CD8-positive, alpha-beta memory T cell (primary cell): ENCODE data around the gene ADGRD2. TPM values are rescaled to one million over a fixed set of nuclear protein-coding genes. Genes with fewer than 3 reads are reported as not detected.

Source experiments
- CTCF ChIA-PET: fragments of 350-600 bp; sonication (Branson Sonifier 250); formaldehyde crosslinking; loops from one replicate; lab custom pipeline; 2021; ENCODE audit warnings: antibody characterized with exemption; lab: Charles Lee
- POLR2A ChIA-PET: fragments of 350-600 bp; sonication (Branson Sonifier 250); formaldehyde crosslinking; loops from one replicate; lab custom pipeline; 2021; ENCODE audit warnings: antibody characterized with exemption; lab: Charles Lee
- DNase-seq, 5 donors: peaks; one replicate each; pipeline versions ENCODE4 v3.0.0 to v3.0.0-alpha.2; 2020 to 2022; ENCODE audit warnings: mixed read lengths in 1 of 5
- H3K27ac ChIP-seq: one replicate; pipeline ENCODE4 v1.7.0; 2013; ENCODE audit warnings: low read depth, mild to moderate bottlenecking, low read length, moderate library complexity
- H3K27me3 ChIP-seq: 2 replicates; pipeline ENCODE4 v1.7.0; 2013; ENCODE audit warnings: low read length, mild to moderate bottlenecking; ENCODE audit not compliant: insufficient read depth, poor library complexity, severe bottlenecking
- H3K36me3 ChIP-seq: 2 replicates; pipeline ENCODE4 v1.7.0; 2013; ENCODE audit warnings: mild to moderate bottlenecking, low read length, moderate library complexity; ENCODE audit not compliant: insufficient read depth
- H3K4me1 ChIP-seq: 2 replicates; pipeline ENCODE4 v1.7.0; 2013; ENCODE audit warnings: mild to moderate bottlenecking, low read length, moderate library complexity; ENCODE audit not compliant: insufficient read depth
- H3K4me3 ChIP-seq: 2 replicates; pipeline ENCODE4 v1.7.0; 2013; ENCODE audit warnings: mild to moderate bottlenecking, low read length
- H3K9me3 ChIP-seq: 2 replicates; pipeline ENCODE4 v1.7.0; 2013; ENCODE audit warnings: mild to moderate bottlenecking, low read length
- H3K27ac Mint-ChIP-seq, 8 donors: one replicate each; pipeline ENCODE4 v1.8.0; 2020 to 2021; ENCODE audit warnings: mixed read lengths in 8 of 8, mild to moderate bottlenecking in 6 of 8, inconsistent platforms in 3 of 8, moderate library complexity in 3 of 8
- H3K27me3 Mint-ChIP-seq, 2 donors: one replicate each; pipeline ENCODE4 v1.8.0; 2020 to 2021; ENCODE audit warnings: mixed read lengths in 2 of 2, mild to moderate bottlenecking in 1 of 2, moderate library complexity in 1 of 2
- H3K36me3 Mint-ChIP-seq, 3 donors: one replicate each; pipeline ENCODE4 v1.8.0; 2020 to 2021; ENCODE audit warnings: mixed read lengths in 3 of 3, inconsistent platforms in 1 of 3, mild to moderate bottlenecking in 1 of 3
- H3K4me1 Mint-ChIP-seq, 3 donors: one replicate each; pipeline ENCODE4 v1.8.0; 2020 to 2021; ENCODE audit warnings: mixed read lengths in 3 of 3, inconsistent platforms in 1 of 3, mild to moderate bottlenecking in 1 of 3
- H3K4me3 Mint-ChIP-seq, 7 donors: one replicate each; pipeline ENCODE4 v1.8.0; 2020 to 2021; ENCODE audit warnings: mixed read lengths in 7 of 7, mild to moderate bottlenecking in 6 of 7, moderate library complexity in 4 of 7, inconsistent platforms in 2 of 7
- H3K9me3 Mint-ChIP-seq, 5 donors: one replicate each; pipeline ENCODE4 v1.8.0; 2020 to 2022; ENCODE audit warnings: mixed read lengths in 5 of 5, mild to moderate bottlenecking in 3 of 5, moderate library complexity in 2 of 5, inconsistent platforms in 1 of 5
- polyA plus RNA-seq: library from polyadenylated mRNA; unstranded; fragments of 300-500 nt; fragmentation: Illumina TruSeq; gene quantifications from one replicate; pipeline ENCODE4 v1.2.3, GENCODE V29; 2021
- total RNA-seq, 2 experiments: library from RNA; stranded (reverse); gene quantifications; one replicate each; pipeline ENCODE4 v1.2.3, GENCODE V29; 2021

Gene ADGRD2
- total and polyA plus RNA-seq, 3 experiments from 2014 or later, result not detected

DNA sequence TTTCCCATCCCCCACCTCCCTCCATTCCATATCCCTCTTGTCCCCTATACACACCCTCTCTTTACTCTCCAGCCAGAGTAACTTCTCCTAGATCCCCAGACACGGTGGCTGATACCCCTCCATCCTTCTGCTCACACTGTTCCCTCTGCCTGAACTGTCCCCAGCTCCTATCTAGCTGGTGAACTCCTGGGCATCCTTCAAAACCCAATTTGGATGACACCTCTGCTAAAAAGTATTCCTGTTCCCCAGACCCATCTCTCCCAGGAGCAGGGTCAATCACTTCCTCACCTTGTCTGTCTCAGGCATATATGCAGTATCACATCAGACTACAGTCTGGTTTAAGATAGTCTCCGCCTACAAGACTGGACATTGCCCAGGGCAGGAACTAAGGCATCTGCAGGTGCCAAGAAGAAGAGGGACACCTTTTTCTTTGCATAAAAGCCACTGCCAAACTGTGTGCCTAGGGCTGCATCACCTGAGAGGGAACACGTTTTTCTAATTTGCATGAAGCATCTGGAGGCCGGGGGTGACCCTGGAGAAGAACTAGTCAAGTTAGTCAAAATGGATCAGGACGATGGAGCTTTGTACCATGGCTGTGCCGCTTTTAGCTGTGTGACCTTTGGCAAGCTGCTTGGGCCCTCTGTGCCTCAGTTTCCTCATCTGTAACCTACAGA, 29.8 kb downstream of the ADGRD2 start:
- Histone ChIP-seq H3K27ac (no peak overlapping the region), H3K4me3 (no peak overlapping the region), H3K27me3 (no peaks in the 10 kb centered on the region), H3K36me3 (no peaks in the 10 kb centered on the region), H3K4me1 (no peaks in the 10 kb centered on the region), H3K9me3 (no peaks in the 10 kb centered on the region)
- Mint-ChIP-seq H3K4me1 (no peaks in the 10 kb centered on the region), H3K9me3 (no peaks in the 10 kb centered on the region), H3K4me3 (no peak overlapping the region), H3K27me3 (peaks cover 7 to 21% of the 10 kb centered on the region in 2 donors), H3K27ac (no peak overlapping the region), H3K36me3 (no peaks in the 10 kb centered on the region)
- POLR2A ChIA-PET, result no interaction called here
- CTCF ChIA-PET, result no interaction called here
- DNase-seq, result no peak

DNA sequence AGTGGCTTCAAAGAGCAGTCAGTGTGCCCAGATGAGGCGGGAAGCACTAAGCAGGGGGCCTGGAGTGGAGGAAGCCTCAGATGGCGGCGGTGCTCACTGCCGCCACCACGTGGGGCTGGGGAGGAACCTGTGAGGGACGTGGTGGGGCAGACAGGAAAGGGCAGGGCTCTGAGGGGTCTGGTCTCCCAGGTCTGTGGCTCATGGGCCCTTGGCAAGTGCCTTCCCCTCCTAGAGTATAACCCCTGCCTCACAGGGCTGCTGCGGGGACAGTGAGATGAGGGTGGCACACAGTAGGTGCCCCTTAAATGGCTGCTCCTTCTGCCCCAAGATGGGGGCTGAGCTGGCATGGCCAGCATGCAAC, 30.4 kb downstream of the ADGRD2 start:
- Histone ChIP-seq H3K36me3 (no peaks in the 10 kb centered on the region), H3K4me3 (no peak overlapping the region), H3K4me1 (no peaks in the 10 kb centered on the region), H3K27me3 (no peaks in the 10 kb centered on the region), H3K9me3 (no peaks in the 10 kb centered on the region), H3K27ac (no peak overlapping the region)
- H3K4me3 Mint-ChIP-seq, result no peak overlapping the region
- DNase-seq, result no peak
- ChIA-PET CTCF (no interaction called here), POLR2A (no interaction called here)
- no peaks in the 10 kb centered on the region for H3K9me3 Mint-ChIP-seq
- no peaks in the 10 kb centered on the region for H3K36me3 Mint-ChIP-seq
- H3K4me1 Mint-ChIP-seq, result no peaks in the 10 kb centered on the region
- no peak overlapping the region for H3K27ac Mint-ChIP-seq
- peaks cover 7 to 21% of the 10 kb centered on the region in 2 donors for H3K27me3 Mint-ChIP-seq

GRCh38 chr9:124481115-124481514, 30.9 kb downstream of the ADGRD2 start:
- no peak overlapping the region for H3K27ac Mint-ChIP-seq
- ChIA-PET CTCF (no interaction called here), POLR2A (no interaction called here)
- Histone ChIP-seq H3K36me3 (no peaks in the 10 kb centered on the region), H3K9me3 (no peaks in the 10 kb centered on the region), H3K4me1 (no peaks in the 10 kb centered on the region), H3K27me3 (no peaks in the 10 kb centered on the region), H3K4me3 (no peak overlapping the region), H3K27ac (no peak overlapping the region)
- no peaks in the 10 kb centered on the region for H3K36me3 Mint-ChIP-seq
- H3K4me3 Mint-ChIP-seq, result no peak overlapping the region
- no peaks in the 10 kb centered on the region for H3K4me1 Mint-ChIP-seq
- DNase-seq, result no peak
- peaks cover 4 to 21% of the 10 kb centered on the region in 2 donors for H3K27me3 Mint-ChIP-seq
- no peaks in the 10 kb centered on the region for H3K9me3 Mint-ChIP-seq

DNA sequence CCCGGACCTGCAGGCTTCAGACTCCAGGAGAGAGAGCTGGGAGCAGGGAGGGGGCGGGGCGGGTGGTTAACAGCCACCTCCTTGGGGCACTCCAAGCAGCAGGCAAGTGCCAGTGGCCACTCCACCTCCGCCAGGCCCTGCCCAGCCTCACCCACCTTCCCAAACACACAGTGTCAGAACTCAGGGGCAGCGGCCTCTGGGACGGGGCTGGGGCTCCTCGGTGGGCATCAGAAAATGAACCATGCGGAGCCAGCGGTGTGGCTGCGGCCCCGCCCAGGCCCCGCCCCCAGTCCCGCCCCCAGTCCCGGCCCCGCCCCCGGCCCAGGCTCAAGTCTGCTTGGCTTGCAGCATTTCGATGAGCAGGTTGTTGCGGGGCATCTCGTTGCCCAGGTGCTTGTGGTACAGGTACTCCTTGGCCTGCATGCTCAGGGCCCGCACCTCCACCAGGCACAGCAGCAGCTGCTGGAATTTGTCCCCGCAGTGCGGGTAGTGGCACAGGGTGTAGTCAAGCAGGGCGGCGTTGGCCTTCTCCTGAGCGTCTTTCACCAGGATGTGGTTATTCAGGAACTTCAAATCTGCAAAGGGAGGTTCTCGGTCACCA, 32.3 kb downstream of the ADGRD2 start:
- Mint-ChIP-seq H3K27ac (no peak overlapping the region), H3K9me3 (no peaks in the 10 kb centered on the region), H3K4me3 (no peak overlapping the region), H3K36me3 (no peaks in the 10 kb centered on the region), H3K27me3 (peaks cover 3 to 16% of the 10 kb centered on the region in 2 donors), H3K4me1 (no peaks in the 10 kb centered on the region)
- ChIA-PET CTCF (no interaction called here), POLR2A (no interaction called here)
- Histone ChIP-seq H3K36me3 (no peaks in the 10 kb centered on the region), H3K27me3 (no peaks in the 10 kb centered on the region), H3K4me3 (no peak overlapping the region), H3K9me3 (no peaks in the 10 kb centered on the region), H3K27ac (no peak overlapping the region), H3K4me1 (no peaks in the 10 kb centered on the region)
- no peak for DNase-seq

DNA sequence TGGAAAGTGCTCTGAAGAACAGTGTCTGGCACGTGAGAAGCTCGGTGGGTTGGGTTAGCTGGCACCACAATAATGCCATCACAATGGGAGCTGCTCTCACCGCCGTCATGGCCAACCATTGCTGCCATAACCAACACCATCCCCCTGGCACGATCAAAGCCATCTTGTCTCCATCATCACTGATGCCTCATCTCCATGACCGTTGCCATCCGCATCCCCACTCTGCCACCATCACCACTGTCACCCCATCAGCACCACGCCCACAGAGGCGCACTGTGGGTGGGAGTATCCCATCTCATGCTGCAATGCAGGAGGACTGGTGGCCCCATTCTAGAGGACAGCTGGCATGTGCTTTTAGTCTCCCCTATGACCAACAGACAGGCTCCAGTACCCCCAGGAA, 33.2 kb downstream of the ADGRD2 start:
- Histone ChIP-seq H3K4me1 (no peaks in the 10 kb centered on the region), H3K9me3 (no peaks in the 10 kb centered on the region), H3K27ac (no peak overlapping the region), H3K27me3 (no peaks in the 10 kb centered on the region), H3K36me3 (no peaks in the 10 kb centered on the region), H3K4me3 (no peak overlapping the region)
- Mint-ChIP-seq H3K4me1 (no peaks in the 10 kb centered on the region), H3K4me3 (no peak overlapping the region), H3K27me3 (peaks cover 3 to 17% of the 10 kb centered on the region in 2 donors), H3K27ac (no peak overlapping the region), H3K9me3 (no peaks in the 10 kb centered on the region), H3K36me3 (no peaks in the 10 kb centered on the region)
- ChIA-PET POLR2A (no interaction called here), CTCF (no interaction called here)
- DNase-seq, result no peak

DNA sequence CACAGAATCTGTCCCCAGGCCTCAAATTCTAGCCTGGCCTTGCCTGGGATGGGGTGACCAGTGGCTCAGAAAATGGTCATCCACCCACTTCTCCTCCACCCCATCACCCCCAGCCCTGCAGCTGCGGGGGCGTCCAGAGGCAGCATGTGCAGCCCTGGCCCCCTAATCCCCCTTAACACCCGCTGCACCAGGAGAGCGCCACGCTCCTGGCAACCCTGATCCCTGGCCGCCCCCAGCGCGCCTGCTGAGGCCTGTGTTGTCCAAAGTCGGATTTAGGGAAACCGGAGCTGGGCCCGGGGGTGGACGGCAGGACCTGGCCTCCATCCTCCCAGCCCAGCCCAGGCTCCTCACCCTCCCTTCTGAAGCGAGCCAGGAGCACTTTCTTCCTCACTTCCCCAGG, 35.0 kb downstream of the ADGRD2 start:
- no peaks in the 10 kb centered on the region for H3K4me1 Mint-ChIP-seq
- Histone ChIP-seq H3K4me1 (no peaks in the 10 kb centered on the region), H3K4me3 (no peak overlapping the region), H3K27ac (no peak overlapping the region), H3K9me3 (no peaks in the 10 kb centered on the region), H3K27me3 (no peaks in the 10 kb centered on the region), H3K36me3 (no peaks in the 10 kb centered on the region)
- H3K9me3 Mint-ChIP-seq, result no peaks in the 10 kb centered on the region
- H3K27me3 Mint-ChIP-seq, result peaks cover 0 to 13% of the 10 kb centered on the region in 2 donors
- H3K27ac Mint-ChIP-seq, result no peak overlapping the region
- ChIA-PET POLR2A (no interaction called here), CTCF (no interaction called here)
- no peak for DNase-seq
- no peak overlapping the region for H3K4me3 Mint-ChIP-seq
- H3K36me3 Mint-ChIP-seq, result no peaks in the 10 kb centered on the region

DNA sequence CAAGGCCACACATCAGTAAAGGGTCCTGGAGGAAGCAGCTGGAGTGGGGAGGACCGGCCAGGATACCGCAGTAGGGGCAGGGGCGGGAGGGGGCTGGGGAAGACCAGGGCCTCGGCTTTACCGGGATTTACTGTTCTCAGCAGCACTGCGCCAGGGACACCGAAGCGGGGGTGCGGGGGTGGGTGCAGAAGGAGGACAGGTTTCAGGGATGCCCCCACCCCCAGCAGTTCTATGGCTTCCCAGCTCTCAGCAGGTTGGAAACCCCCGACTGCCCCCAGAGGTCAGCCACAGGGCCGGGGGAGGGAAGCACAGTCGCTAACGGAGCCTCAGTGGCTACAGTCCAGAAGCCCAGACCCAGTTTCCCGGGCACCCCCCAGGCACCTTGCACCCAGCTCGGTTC, 35.7 kb downstream of the ADGRD2 start:
- Mint-ChIP-seq H3K4me1 (no peaks in the 10 kb centered on the region), H3K36me3 (no peaks in the 10 kb centered on the region), H3K4me3 (no peak overlapping the region), H3K27me3 (peaks cover 0 to 10% of the 10 kb centered on the region in 2 donors), H3K27ac (peak overlapping the region in 1 of 8 donors; percentile 86), H3K9me3 (no peaks in the 10 kb centered on the region)
- ChIA-PET CTCF (no interaction called here), POLR2A (no interaction called here)
- H3K4me3 ChIP-seq, result no peak overlapping the region
- H3K36me3 ChIP-seq, result no peaks in the 10 kb centered on the region
- no peaks in the 10 kb centered on the region for H3K9me3 ChIP-seq
- H3K4me1 ChIP-seq, result no peaks in the 10 kb centered on the region
- no peak for DNase-seq
- H3K27ac ChIP-seq, result no peak overlapping the region
- no peaks in the 10 kb centered on the region for H3K27me3 ChIP-seq

GRCh38 chr9:124486778-124487259, 36.6 kb downstream of the ADGRD2 start:
- H3K9me3 Mint-ChIP-seq, result no peaks in the 10 kb centered on the region
- no peak overlapping the region for H3K4me3 ChIP-seq
- H3K4me3 Mint-ChIP-seq, result no peak overlapping the region
- ChIA-PET CTCF (no interaction called here), POLR2A (no interaction called here)
- no peak for DNase-seq
- H3K27me3 ChIP-seq, result no peaks in the 10 kb centered on the region
- H3K36me3 Mint-ChIP-seq, result no peaks in the 10 kb centered on the region
- no peaks in the 10 kb centered on the region for H3K4me1 ChIP-seq
- H3K4me1 Mint-ChIP-seq, result no peaks in the 10 kb centered on the region
- no peak overlapping the region for H3K27ac ChIP-seq
- H3K9me3 ChIP-seq, result no peaks in the 10 kb centered on the region
- peaks cover 0 to 14% of the 10 kb centered on the region in 2 donors for H3K27me3 Mint-ChIP-seq
- H3K36me3 ChIP-seq, result no peaks in the 10 kb centered on the region
- H3K27ac Mint-ChIP-seq, result no peak overlapping the region
